ENCODE results near the gene HSD17B12. TPM values are rescaled to one million over a fixed set of nuclear protein-coding genes. Genes with fewer than 3 reads are reported as not detected.

Gene HSD17B12
- total RNA-seq, 1 donor from 2014 or later: 88.0 TPM

GRCh38 chr11:43685440-43685839, 4.9 kb downstream of the HSD17B12 start:
- no peak for DNase-seq (ENCODE audit: low spot score)
- intact Hi-C loops (cut with DNase I): loop anchor here (10.0 kb wide), 1 partner anchor 111 kb away; no protein-coding TSS in a partner anchor

DNA sequence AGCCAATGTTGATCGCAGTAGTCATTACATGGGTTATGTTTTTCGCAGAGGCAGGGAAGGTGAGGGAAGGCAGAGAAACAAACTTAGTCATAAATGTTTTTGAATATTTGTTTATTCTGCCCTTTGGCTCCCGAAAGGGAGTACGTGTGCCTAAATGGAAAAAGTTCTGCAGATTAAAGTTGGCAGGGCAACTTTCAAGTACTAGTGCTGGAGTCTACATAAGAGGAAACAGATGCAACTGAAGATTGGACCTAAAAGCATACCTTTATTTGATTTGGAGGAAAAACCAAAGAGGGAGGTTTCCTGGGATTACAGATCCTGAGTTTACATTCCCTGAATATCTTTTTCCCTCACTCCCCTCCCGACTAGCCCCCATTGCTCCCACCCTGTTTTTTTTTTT, 5.7 kb downstream of the HSD17B12 start:
- no peak for DNase-seq (ENCODE audit: low spot score)
- intact Hi-C loops (cut with DNase I): loop anchor here (10.0 kb wide), 1 partner anchor 111 kb away; no protein-coding TSS in a partner anchor

- intact Hi-C loops (cut with DNase I): loop anchor here (10.0 kb wide), 1 partner anchor 112 kb away; no protein-coding TSS in a partner anchor
- peak; percentile 81 for DNase-seq (ENCODE audit: low spot score)
Measured at GRCh38 chr11:43687120-43687791, 6.7 kb downstream of the HSD17B12 start.

- no peak for DNase-seq (ENCODE audit: low spot score)
- intact Hi-C loops (cut with DNase I): loop anchor here (10.0 kb wide), 1 partner anchor 114 kb away; no protein-coding TSS in a partner anchor
Measured at GRCh38 chr11:43688394-43688793, 7.9 kb downstream of the HSD17B12 start.

- intact Hi-C loops (cut with DNase I): loop anchor here (10.0 kb wide), 1 partner anchor 114 kb away; no protein-coding TSS in a partner anchor
- no peak for DNase-seq (ENCODE audit: low spot score)
Measured at GRCh38 chr11:43689167-43689566, 8.6 kb downstream of the HSD17B12 start.

DNA sequence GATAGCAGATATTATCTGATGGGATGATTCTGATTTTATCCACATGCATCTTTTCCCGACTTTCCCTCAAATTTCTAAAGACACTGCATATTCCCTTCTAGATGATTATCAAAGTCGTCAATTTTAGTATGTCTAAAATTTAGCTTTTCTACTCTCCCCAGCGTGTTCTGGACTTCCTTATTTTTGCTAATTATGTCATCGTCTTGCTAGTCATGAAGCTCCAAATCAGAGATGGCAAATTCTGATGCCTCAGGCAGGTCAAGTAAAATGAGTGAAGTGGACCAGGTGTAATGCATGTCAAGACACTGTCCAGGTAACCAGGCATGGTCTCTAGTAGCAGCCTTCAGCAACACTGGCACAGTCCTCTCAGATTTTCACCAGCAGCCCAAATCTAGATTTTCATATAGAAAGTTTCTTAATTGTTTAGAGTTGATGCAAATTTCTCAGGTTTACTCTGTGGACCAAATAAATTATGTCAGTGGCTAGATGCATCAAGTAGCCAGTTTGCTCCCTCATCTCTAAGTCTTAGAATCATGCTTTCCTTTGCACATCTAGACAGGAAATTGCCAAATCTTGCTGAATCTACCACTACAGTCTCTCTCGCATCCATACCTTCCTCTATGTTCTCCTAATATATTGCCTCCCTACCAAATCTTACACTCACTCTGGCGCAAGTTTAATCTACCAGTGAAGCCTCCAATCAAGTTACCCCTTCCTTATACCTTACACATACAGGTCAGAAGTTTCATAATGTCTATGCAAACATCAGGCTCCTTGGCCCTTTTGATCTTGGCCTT, 10.6 kb downstream of the HSD17B12 start:
- DNase-seq (ENCODE audit: low spot score): no peak
- intact Hi-C loops (cut with DNase I): no loop called here

- DNase-seq (ENCODE audit: low spot score): no peak
- intact Hi-C loops (cut with DNase I): no loop called here
Measured at GRCh38 chr11:43691806-43692205, 11.3 kb downstream of the HSD17B12 start.

DNA sequence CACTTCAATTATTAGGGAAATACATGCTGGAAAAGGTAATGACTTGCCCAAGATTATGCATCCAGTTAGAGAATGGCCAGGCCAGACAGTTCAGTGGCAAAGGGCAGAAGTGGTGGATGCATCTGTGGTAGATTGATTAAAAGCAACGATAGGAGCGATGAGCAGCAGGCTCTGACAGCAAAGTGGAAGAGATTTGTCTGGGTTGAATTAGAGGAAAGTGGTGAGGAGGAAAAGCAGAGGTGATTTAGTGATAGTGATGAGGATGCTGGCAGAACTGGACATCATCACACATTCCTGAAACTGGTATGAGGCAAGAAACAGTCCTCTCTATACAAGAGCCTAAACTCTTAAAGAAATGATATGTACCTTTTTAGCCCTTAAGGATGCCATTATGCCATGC, 12.5 kb downstream of the HSD17B12 start:
- DNase-seq (ENCODE audit: low spot score): no peak
- intact Hi-C loops (cut with DNase I): no loop called here

GRCh38 chr11:43693731-43694130, 13.2 kb downstream of the HSD17B12 start:
- no peak for DNase-seq (ENCODE audit: low spot score)
- intact Hi-C loops (cut with DNase I): no loop called here

DNA sequence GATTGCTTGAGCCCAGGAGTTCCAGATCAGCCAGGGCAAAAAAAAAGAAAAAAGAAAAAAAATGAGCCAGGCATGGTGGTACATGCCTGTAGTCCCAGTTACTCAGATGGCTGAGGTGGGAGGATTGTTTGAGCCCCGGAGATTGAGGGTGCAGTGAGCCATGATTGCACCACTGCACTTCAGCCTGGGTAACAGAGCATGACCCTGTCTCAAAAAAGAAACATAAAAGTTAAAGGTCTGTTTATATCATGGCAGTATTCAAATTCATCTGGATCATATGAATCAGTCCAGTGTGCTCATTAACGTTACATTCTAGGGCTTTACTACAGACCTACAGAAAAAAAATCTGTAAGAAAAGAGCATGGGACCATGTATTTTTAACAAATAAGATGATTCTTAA, 13.9 kb downstream of the HSD17B12 start:
- intact Hi-C loops (cut with DNase I): no loop called here
- DNase-seq (ENCODE audit: low spot score): no peak

DNA sequence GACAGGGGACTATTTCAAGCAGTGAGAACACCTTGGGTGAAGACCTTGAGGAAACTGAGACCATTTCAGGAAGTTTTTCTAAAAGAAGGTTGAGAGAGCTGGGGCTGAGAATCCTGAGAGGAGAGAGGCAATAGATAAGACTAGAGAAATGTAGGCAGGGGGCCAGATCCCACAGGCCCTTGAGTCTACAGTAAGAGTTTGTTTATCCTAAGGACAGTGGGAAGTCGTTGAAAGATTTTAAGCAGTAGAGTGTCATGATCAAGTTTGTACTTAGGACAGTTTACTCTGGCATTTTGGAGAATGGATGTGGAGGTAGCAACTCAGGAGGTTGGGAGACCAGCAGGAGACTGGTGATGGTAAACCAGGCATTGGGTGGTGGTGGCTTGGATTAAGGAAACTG, 17.1 kb downstream of the HSD17B12 start:
- intact Hi-C loops (cut with DNase I): no loop called here
- DNase-seq (ENCODE audit: low spot score): no peak

DNA sequence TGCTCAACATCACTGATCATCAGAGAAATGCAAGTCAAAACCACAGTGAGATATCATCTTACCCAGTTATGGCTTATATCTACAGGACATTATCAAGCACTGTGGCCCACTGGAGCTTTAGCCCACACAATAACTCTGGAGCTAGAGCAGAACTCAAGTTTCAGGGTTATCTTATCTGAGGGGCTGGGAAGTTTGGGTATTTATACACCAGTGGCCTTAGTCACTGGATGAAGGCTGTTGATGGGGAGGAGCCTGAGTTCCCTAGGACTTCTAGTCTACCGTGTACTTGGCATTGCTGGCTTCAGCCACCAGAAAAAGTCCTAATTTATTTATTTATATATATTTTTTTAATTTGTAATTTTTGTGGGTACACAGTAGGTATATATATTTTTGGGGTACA, 19.3 kb downstream of the HSD17B12 start:
- DNase-seq (ENCODE audit: low spot score): no peak
- intact Hi-C loops (cut with DNase I): no loop called here

GRCh38 chr11:43706631-43707030, 26.1 kb downstream of the HSD17B12 start:
- no peak for DNase-seq (ENCODE audit: low spot score)
- intact Hi-C loops (cut with DNase I): loop anchor here (5.0 kb wide), 1 partner anchor 129 kb away; no protein-coding TSS in a partner anchor

GRCh38 chr11:43708776-43709175, 28.2 kb downstream of the HSD17B12 start:
- intact Hi-C loops (cut with DNase I): loop anchor here (5.0 kb wide), 1 partner anchor 131 kb away; no protein-coding TSS in a partner anchor

GRCh38 chr11:43709689-43710088, 29.2 kb downstream of the HSD17B12 start:
- intact Hi-C loops (cut with DNase I): loop anchor here (5.0 kb wide), 1 partner anchor 132 kb away; no protein-coding TSS in a partner anchor
- no peak for DNase-seq (ENCODE audit: low spot score)

More at GRCh38 chr11:43708776-43709175, 28.2 kb downstream of the HSD17B12 start:
- DNase-seq (ENCODE audit: low spot score): no peak

DNA sequence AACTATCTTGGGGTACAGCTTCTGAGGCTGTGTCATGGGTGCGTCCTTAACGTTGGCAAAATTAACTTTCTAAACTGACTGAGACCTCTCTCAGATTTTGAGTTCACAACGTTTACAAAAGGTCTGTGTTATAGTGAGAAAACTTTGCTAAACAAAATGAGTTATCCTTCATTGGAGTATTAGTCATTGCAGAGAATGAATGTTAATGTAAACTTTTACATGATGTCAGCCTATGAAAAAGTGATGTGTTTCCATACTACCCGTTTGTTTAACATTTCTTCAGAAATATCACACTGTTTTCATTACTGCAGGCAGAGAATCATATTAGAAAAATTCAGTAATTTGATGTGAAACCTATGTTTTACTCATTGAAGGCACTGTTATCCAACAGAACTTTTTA, 32.1 kb downstream of the HSD17B12 start:
- intact Hi-C loops (cut with DNase I): no loop called here
- no peak for DNase-seq (ENCODE audit: low spot score)

DNA sequence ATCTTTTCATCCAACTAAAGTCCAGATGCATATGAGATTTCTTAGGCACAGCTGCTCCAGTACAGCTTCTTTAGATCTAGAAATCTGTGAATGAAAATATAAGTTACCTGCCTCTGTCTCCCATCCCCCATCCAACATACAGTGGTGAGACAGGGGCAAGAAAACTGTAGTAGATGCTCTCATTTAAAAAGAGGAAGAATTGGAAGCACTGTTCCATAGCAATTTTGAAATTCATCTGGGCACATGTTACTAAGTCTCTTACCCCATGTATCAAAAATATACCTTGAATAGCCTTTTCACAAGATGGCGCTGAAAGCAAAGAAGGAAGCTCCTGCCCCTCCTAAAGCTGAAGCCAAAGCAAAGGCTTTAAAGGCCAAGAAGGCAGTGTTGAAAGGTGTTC, 37.8 kb downstream of the HSD17B12 start:
- intact Hi-C loops (cut with DNase I): no loop called here
- no peak for DNase-seq (ENCODE audit: low spot score)

DNA sequence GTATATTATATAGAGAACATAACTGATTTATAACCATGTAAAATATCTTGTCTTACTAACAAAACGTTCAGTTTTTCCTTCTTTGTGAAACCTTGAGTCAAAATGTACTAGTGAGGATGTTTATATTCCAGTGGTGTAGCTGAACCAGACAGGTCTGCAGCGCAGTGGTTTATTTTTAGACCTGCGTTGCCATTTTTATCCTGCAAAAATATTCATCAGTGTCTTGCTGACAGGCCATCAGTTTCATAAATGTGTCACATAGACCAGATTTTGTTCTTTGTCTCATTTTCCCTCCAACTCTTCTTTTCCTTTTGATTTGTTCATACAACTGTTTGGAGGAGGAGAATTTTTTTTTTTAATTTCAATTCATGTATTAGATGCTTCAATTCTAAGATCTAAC, 43.1 kb downstream of the HSD17B12 start:
- intact Hi-C loops (cut with DNase I): no loop called here
- DNase-seq (ENCODE audit: low spot score): no peak

- intact Hi-C loops (cut with DNase I): no loop called here
- no peak for DNase-seq (ENCODE audit: low spot score)
Measured at GRCh38 chr11:43732225-43732624, 51.7 kb downstream of the HSD17B12 start.

GRCh38 chr11:43734256-43734655, 53.7 kb downstream of the HSD17B12 start:
- no peak for DNase-seq (ENCODE audit: low spot score)
- intact Hi-C loops (cut with DNase I): no loop called here

All from cardiac septum (tissue), 1 donor.